Endothelial cell of umbilical vein (primary cell): Measurements from ENCODE around the gene FSTL4.

Source experiments
- POLR2AphosphoS5 ChIP-seq: IDR thresholded peaks from 2 replicates; pipeline ENCODE4 v1.6.1; 2012; ENCODE audit warnings: low read depth, mild to moderate bottlenecking, control low read depth, low read length, moderate library complexity; ENCODE audit not compliant: insufficient read depth
- TF ChIP-seq, protein P1 (sequence below), 2 donors: IDR thresholded peaks; 1 replicate in 1 of 2; 2 replicates in 1 of 2; pipeline ENCODE4 v1.5.1; 2011; ENCODE audit warnings: low read length in 2 of 2, mild to moderate bottlenecking in 2 of 2, moderate library complexity in 2 of 2, control low read depth in 1 of 2, inconsistent platforms in 1 of 2, low read depth in 1 of 2; ENCODE audit not compliant: insufficient read depth in 1 of 2; ENCODE audit errors: extremely low read depth in 1 of 2

DNA sequence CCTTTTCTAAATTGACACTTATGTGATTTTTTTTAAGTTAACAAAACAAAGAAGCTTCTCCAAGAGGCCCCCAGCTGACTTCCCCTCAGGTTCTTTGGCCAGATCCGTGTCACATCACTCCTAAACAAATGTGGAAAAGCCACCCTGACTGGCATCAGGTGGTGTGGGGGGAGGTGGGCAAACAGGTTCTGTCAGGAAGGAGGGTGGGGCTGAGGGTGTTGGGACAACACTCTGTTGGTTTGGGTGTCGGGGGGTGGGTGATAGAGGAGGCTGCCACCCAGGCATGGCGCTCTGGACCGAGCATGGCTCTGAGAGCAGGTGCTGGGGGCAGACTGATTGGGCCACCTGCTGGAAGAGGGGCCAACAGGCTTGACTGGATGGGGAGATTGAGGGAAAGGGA is 349.7 kb downstream of the FSTL4 start:
- no peak for TF ChIP-seq POLR2AphosphoS5
- TF ChIP-seq, protein P1, sequence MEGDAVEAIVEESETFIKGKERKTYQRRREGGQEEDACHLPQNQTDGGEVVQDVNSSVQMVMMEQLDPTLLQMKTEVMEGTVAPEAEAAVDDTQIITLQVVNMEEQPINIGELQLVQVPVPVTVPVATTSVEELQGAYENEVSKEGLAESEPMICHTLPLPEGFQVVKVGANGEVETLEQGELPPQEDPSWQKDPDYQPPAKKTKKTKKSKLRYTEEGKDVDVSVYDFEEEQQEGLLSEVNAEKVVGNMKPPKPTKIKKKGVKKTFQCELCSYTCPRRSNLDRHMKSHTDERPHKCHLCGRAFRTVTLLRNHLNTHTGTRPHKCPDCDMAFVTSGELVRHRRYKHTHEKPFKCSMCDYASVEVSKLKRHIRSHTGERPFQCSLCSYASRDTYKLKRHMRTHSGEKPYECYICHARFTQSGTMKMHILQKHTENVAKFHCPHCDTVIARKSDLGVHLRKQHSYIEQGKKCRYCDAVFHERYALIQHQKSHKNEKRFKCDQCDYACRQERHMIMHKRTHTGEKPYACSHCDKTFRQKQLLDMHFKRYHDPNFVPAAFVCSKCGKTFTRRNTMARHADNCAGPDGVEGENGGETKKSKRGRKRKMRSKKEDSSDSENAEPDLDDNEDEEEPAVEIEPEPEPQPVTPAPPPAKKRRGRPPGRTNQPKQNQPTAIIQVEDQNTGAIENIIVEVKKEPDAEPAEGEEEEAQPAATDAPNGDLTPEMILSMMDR (IDR thresholded peaks at IDR 0.05; ENCODE audit: extremely low read depth in 1 of 2, insufficient read depth in 1 of 2, low read depth in 1 of 2, low read length in 2 of 2): no peak
